ENCODE measurements around the gene ANKHD1. TPM values are rescaled to one million over a fixed set of nuclear protein-coding genes. Genes with fewer than 3 reads are reported as not detected.

The ANKHD1 gene
- total RNA-seq, 4 donors from 2014 or later, result 148 to 362 (median 168) TPM

- no peak overlapping the region for H3K4me3 ChIP-seq
- 59% methylated on average over 2 of the region's 2 CpGs for WGBS
Observed at GRCh38 chr5:140554454-140554853, 152.8 kb downstream of the ANKHD1 start.

GRCh38 chr5:140555747-140556312, 154.2 kb downstream of the ANKHD1 start:
- TF ChIP-seq CTCF (IDR thresholded peaks at IDR 0.05) (no peak), POLR2AphosphoS5 (IDR thresholded peaks at IDR 0.05) (no peak)
- no peak overlapping the region for H3K27ac ChIP-seq
- H3K36me3 ChIP-seq, result peaks cover 27% of the 10 kb centered on the region
- H3K27me3 ChIP-seq, result no peaks in the 10 kb centered on the region
- peaks cover 32% of the 10 kb centered on the region for H3K4me1 ChIP-seq
- 66% methylated on average over 1 of the region's 1 CpG for WGBS
- no peaks in the 10 kb centered on the region for H3K9me3 ChIP-seq
- peak overlapping the region; percentile 76 for H3K4me3 ChIP-seq
- no peak for DNase-seq (ENCODE audit: low spot score in 2 of 2)

More at GRCh38 chr5:140554454-140554853, 152.8 kb downstream of the ANKHD1 start:
- no peak for DNase-seq (ENCODE audit: low spot score in 2 of 2)
- Histone ChIP-seq H3K27me3 (no peaks in the 10 kb centered on the region), H3K27ac (no peak overlapping the region), H3K9me3 (no peaks in the 10 kb centered on the region), H3K4me1 (peaks cover 40% of the 10 kb centered on the region), H3K36me3 (peaks cover 32% of the 10 kb centered on the region)
- TF ChIP-seq CTCF (IDR thresholded peaks at IDR 0.05) (no peak), EP300 (IDR thresholded peaks at IDR 0.05) (no peak), POLR2A (IDR thresholded peaks at IDR 0.05) (no peak), POLR2AphosphoS5 (IDR thresholded peaks at IDR 0.05) (no peak)

GRCh38 chr5:140556438-140556837, 154.8 kb downstream of the ANKHD1 start:
- H3K36me3 ChIP-seq, result peaks cover 27% of the 10 kb centered on the region
- TF ChIP-seq POLR2A (IDR thresholded peaks at IDR 0.05) (no peak), EP300 (IDR thresholded peaks at IDR 0.05) (no peak), CTCF (IDR thresholded peaks at IDR 0.05) (no peak), POLR2AphosphoS5 (IDR thresholded peaks at IDR 0.05) (no peak)
- WGBS, result 6% methylated on average over 6 of the region's 6 CpGs
- no peak for DNase-seq (ENCODE audit: low spot score in 2 of 2)
- no peaks in the 10 kb centered on the region for H3K27me3 ChIP-seq
- H3K9me3 ChIP-seq, result no peaks in the 10 kb centered on the region
- no peak overlapping the region for H3K27ac ChIP-seq
- peaks cover 32% of the 10 kb centered on the region for H3K4me1 ChIP-seq
- peak overlapping the region; percentile 76 for H3K4me3 ChIP-seq

GRCh38 chr5:140557136-140557805, 155.6 kb downstream of the ANKHD1 start, which contains the start of gene SRA1:
SRA1 (minus strand) TSS chr5:140557473; CDS start chr5:140557452, 21 bp downstream.
- H3K36me3 ChIP-seq, result peaks cover 27% of the 10 kb centered on the region
- peak within 1 kb of the TSS; percentile 87 for H3K27ac ChIP-seq
- H3K4me3 ChIP-seq, result peak within 1 kb of the TSS; percentile 76
- H3K9me3 ChIP-seq, result no peaks in the 10 kb centered on the region
- WGBS, result 6% methylated on average over 3 of the region's 46 CpGs
- H3K27me3 ChIP-seq, result no peaks in the 10 kb centered on the region
- peak; percentile 95 to 97 for DNase-seq (ENCODE audit: low spot score in 2 of 2)
- TF ChIP-seq CTCF (IDR thresholded peaks at IDR 0.05) (no peak), POLR2AphosphoS5 (IDR thresholded peaks at IDR 0.05) (peak; percentile 82 to 91 (median 91)), POLR2A (IDR thresholded peaks at IDR 0.05) (peak in 1 of 2 donors; percentile 92)
- H3K4me1 ChIP-seq, result peaks cover 39% of the 10 kb centered on the region

GRCh38 chr5:140557965-140558364, 156.3 kb downstream of the ANKHD1 start:
- Histone ChIP-seq H3K9me3 (no peaks in the 10 kb centered on the region), H3K4me3 (no peak overlapping the region), H3K27ac (peak overlapping the region; percentile 87), H3K27me3 (no peaks in the 10 kb centered on the region), H3K4me1 (peaks cover 46% of the 10 kb centered on the region), H3K36me3 (peaks cover 28% of the 10 kb centered on the region)
- WGBS, result 89% methylated on average over 3 of the region's 3 CpGs
- no peak for DNase-seq (ENCODE audit: low spot score in 2 of 2)
- TF ChIP-seq POLR2A (IDR thresholded peaks at IDR 0.05) (no peak), POLR2AphosphoS5 (IDR thresholded peaks at IDR 0.05) (no peak), CTCF (IDR thresholded peaks at IDR 0.05) (no peak), EP300 (IDR thresholded peaks at IDR 0.05) (no peak)
